ENCODE data around the gene CISTR.
A peak's percentile ranks its signal among the peaks of the same experiment; 100 is the strongest.
"Not testable (repeated sequence)": the region's sequence is repeated elsewhere in the genome, so short reads cannot be mapped to it uniquely, and the experiment has no call there.

CISTR gene

DNA sequence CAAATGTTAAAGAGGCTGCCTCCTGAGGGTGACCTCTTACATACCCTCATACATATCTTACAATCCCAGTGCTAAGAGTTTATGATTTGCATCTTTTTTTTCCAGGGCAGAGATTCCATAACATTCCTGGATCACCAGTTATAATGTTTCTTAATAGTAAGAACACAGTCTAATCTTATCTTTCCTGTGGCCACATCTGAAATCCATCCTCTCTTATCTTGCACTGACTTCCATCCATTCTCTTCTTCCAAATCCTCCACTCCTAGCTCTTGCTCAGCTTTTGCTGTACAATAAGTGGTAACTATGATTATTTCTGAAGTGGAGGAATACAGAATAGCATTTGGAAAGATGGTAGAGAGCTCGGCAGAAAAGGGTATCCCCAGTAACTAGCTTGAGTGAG is 30.8 kb downstream of the CISTR start:
- POLR2A ChIA-PET (ENCODE audit: low non-redundant PET), result no interaction called here
- DNase-seq (ENCODE audit: low spot score), result no peak
- TF ChIP-seq, protein P1, sequence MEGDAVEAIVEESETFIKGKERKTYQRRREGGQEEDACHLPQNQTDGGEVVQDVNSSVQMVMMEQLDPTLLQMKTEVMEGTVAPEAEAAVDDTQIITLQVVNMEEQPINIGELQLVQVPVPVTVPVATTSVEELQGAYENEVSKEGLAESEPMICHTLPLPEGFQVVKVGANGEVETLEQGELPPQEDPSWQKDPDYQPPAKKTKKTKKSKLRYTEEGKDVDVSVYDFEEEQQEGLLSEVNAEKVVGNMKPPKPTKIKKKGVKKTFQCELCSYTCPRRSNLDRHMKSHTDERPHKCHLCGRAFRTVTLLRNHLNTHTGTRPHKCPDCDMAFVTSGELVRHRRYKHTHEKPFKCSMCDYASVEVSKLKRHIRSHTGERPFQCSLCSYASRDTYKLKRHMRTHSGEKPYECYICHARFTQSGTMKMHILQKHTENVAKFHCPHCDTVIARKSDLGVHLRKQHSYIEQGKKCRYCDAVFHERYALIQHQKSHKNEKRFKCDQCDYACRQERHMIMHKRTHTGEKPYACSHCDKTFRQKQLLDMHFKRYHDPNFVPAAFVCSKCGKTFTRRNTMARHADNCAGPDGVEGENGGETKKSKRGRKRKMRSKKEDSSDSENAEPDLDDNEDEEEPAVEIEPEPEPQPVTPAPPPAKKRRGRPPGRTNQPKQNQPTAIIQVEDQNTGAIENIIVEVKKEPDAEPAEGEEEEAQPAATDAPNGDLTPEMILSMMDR (conservative IDR thresholded peaks at IDR 0.05; ENCODE audit: low read depth), result no peak
- no peak overlapping the region for H3K27ac ChIP-seq
- CTCF ChIA-PET, result interaction anchor here (0.6 to 0.8 kb wide), 3 partner anchors 21 to 44 kb away, joined by 3 to 5 read pairs (median 3); no protein-coding TSS in a partner anchor

DNA sequence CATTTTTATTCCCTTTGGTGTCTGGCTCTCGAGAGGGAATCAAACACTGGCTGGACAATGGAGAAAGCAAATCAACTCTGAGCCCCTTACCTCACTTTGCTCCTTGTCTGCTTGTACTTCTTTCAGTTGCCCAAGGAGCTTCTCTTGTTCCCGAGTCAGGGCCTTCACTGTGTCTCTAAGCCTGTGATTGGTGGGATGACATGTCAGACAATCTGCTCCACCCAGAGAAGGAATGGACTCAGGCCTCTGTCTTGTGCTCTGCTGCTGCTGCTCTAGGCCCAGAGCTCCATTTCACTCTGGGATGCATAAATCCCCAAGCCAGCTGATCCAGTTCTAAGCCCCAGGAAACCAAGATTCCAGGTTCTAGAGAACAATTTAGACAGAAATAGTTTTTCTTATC is 32.1 kb downstream of the CISTR start:
- CTCF ChIA-PET, result interaction anchor here (1.6 kb wide), 1 partner anchor 27 kb away, joined by 3 read pairs; no protein-coding TSS in a partner anchor
- TF ChIP-seq, protein P1 (conservative IDR thresholded peaks at IDR 0.05; ENCODE audit: low read depth), result no peak
- no peak for DNase-seq (ENCODE audit: low spot score)
- H3K27ac ChIP-seq, result no peak overlapping the region
- POLR2A ChIA-PET (ENCODE audit: low non-redundant PET), result no interaction called here

DNA sequence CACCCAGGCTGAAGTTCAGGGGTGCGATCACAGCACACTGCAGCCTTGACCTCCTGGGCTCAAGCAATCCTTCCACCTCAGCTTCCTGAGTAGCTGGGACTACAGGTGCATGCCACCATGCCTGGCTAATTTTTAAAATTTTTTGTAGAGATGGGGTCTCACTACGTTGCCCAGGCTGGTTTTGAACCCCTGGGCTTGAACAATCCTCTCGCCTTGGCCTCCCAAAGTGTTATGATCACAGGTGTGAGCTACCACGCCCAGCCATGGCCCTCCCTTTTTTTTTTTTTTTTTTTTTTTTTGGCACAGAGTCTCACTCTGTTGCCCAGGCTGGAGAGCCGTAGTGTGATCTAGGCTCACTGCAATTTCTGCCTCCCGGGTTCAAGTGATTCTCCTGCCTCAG is 33.2 kb downstream of the CISTR start:
- H3K27ac ChIP-seq; POLR2A ChIA-PET (ENCODE audit: low non-redundant PET); DNase-seq (ENCODE audit: low spot score): not testable (repeated sequence)
- CTCF ChIA-PET, result interaction anchor here (0.6 to 2.5 kb wide), 4 partner anchors 16 to 28 kb away, joined by 3 to 9 read pairs (median 4); no protein-coding TSS in a partner anchor

DNA sequence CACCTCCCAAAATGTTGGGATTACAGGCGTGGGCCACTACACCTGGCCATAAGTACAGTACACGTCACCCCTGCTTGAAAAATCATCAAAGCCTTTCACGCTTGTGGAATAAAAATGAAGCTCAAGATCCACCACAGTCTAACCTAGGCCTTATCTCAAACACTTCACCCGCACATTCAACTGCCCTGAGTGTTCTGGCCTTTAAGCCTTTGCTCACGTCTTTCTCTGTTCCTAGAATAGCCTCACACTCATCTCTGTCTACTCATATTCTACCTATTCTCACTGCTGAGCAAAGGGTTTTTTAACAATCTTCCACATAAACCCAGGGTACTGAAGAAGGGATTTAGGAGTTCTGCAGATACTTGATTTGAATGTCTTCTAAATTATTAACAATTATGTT is 34.5 kb downstream of the CISTR start:
- TF ChIP-seq, protein P1 (conservative IDR thresholded peaks at IDR 0.05; ENCODE audit: low read depth), result no peak
- POLR2A ChIA-PET (ENCODE audit: low non-redundant PET), result no interaction called here
- H3K27ac ChIP-seq, result no peak overlapping the region
- no peak for DNase-seq (ENCODE audit: low spot score)
- CTCF ChIA-PET, result interaction anchor here (2.5 kb wide), 1 partner anchor 15 kb away, joined by 9 read pairs; no protein-coding TSS in a partner anchor

DNA sequence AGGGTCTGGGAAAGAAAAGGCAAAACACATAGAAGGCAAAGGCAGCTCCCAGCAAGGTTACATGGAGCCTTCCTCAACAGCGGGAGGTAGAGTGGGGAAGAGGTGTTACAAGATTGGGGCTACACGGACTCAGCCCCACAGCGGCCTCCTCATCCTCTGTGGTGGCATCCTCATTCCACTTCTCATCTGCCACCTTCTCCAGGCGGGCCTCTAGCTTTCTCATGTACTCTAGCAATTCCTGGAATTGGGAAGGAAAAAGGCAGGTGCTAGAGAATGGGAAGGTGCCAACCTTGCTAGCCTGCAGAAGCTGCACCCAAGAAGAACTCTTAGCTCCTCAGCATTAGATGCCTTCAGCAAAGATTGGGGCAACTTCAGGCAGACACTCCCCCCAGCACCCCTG is 37.8 kb downstream of the CISTR start:
- POLR2A ChIA-PET (ENCODE audit: low non-redundant PET), result no interaction called here
- CTCF ChIA-PET, result interaction anchor here (0.6 to 2.7 kb wide), 5 partner anchors 12 to 487 kb away, joined by 3 to 15 read pairs (median 5); no protein-coding TSS in a partner anchor
- DNase-seq (ENCODE audit: low spot score), result no peak
- TF ChIP-seq, protein P1 (conservative IDR thresholded peaks at IDR 0.05; ENCODE audit: low read depth), result no peak
- H3K27ac ChIP-seq, result no peak overlapping the region

DNA sequence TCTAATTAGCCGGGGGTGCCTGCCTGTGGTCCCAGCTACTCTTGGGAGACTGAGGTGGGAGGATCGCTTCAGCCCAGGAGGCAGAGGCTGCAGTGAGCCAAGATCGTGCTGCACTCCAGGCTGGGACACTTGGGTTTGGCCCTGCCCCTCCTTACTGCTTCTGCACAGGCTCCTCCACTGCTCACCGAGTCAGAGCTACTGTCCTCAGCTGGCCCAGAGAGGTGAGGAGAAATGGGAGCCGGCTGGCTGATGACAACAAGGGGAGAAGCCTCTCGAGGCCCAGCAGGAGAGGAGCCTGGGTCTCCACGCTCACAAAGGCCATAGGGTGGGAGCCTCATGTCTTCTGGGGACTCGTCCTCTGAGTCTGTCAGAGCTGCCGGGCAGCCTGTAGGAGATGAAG is 38.3 kb downstream of the CISTR start:
- CTCF ChIA-PET, result interaction anchor here (0.6 to 2.7 kb wide), 5 partner anchors 11 to 488 kb away, joined by 3 to 15 read pairs (median 5); no protein-coding TSS in a partner anchor
- TF ChIP-seq, protein P1 (conservative IDR thresholded peaks at IDR 0.05; ENCODE audit: low read depth), result no peak
- POLR2A ChIA-PET (ENCODE audit: low non-redundant PET), result no interaction called here
- no peak for DNase-seq (ENCODE audit: low spot score)
- H3K27ac ChIP-seq, result no peak overlapping the region

DNA sequence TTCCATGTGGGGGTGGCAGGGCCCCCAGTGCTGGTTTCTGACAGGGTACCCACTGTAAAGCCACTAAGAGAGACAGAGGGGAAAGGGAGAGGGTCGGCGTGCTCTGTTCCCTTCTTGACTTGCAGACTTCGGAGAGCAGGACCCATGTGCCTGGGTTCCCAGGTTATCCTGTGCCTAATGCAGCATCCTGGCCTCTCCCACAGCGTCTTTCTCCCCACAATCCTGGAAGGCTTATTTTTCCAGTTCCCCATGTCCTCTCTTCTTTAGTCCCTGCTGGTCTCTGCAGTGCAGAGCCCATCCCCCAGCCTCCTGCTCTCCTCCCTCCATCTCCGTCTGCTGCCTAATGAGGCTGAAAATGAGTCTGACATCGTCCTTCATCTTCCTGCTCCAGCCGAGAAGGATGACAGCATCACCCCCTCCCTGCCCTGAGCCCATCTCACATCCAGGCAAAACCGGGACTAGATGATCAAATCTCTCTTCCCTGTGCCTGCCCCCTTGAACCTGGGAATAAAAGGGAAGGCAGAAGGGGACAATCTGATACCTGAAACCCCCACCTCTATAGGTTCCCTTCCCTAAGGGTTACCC is 39.6 kb downstream of the CISTR start:
- TF ChIP-seq, protein P1 (conservative IDR thresholded peaks at IDR 0.05; ENCODE audit: low read depth), result no peak
- ChIA-PET POLR2A (ENCODE audit: low non-redundant PET) (no interaction called here), CTCF (no interaction called here)
- no peak for DNase-seq (ENCODE audit: low spot score)
- 0 out of 2 replicates have a peak overlapping the region, but pooled peaks have one; percentile 1 for H3K27ac ChIP-seq

Data from RWPE1 (cell line).